ENCODE results near the gene SPACA4.
"Not testable (repeated sequence)": the region's sequence is repeated elsewhere in the genome, so short reads cannot be mapped to it uniquely, and the experiment has no call there.

The SPACA4 gene

GRCh38 chr19:48606463-48607358 is at the start of gene SPACA4:
SPACA4 (plus strand) TSS chr19:48606742; CDS start chr19:48606979, 237 bp downstream.
- no peak for DNase-seq

- DNase-seq, result no peak
These were observed 49.7 kb upstream of the SPACA4 start for GRCh38 chr19:48556825-48557224.

- DNase-seq, result no peak
These were observed 48.4 kb upstream of the SPACA4 start for GRCh38 chr19:48558018-48558684.

- DNase-seq, result no peak
These were observed 46.4 kb upstream of the SPACA4 start for GRCh38 chr19:48560095-48560530.

- no peak for DNase-seq
These were observed 45.1 kb upstream of the SPACA4 start for GRCh38 chr19:48561412-48561811.

GRCh38 chr19:48565090-48565489 is 41.5 kb upstream of the SPACA4 start:
- DNase-seq, result no peak

- peak; percentile 15 for DNase-seq
These were observed 38.1 kb upstream of the SPACA4 start for GRCh38 chr19:48568345-48568886.

GRCh38 chr19:48569814-48570213 is 36.7 kb upstream of the SPACA4 start:
- no peak for DNase-seq

- no peak for DNase-seq
These were observed 35.0 kb upstream of the SPACA4 start for GRCh38 chr19:48571378-48572162.

- no peak for DNase-seq
These were observed 33.4 kb upstream of the SPACA4 start for GRCh38 chr19:48573163-48573505.

GRCh38 chr19:48575931-48576622 is 30.5 kb upstream of the SPACA4 start:
- no peak for DNase-seq

GRCh38 chr19:48577908-48578307 is 28.6 kb upstream of the SPACA4 start:
- DNase-seq, result not testable (repeated sequence)

GRCh38 chr19:48578891-48579290 is 27.7 kb upstream of the SPACA4 start:
- no peak for DNase-seq

GRCh38 chr19:48582168-48582567 is 24.4 kb upstream of the SPACA4 start:
- no peak for DNase-seq

- no peak for DNase-seq
These were observed 19.2 kb upstream of the SPACA4 start for GRCh38 chr19:48587387-48587786.

- DNase-seq, result peak; percentile 79
These were observed 17.7 kb upstream of the SPACA4 start for GRCh38 chr19:48588670-48589401.

- DNase-seq, result no peak
These were observed 15.5 kb upstream of the SPACA4 start for GRCh38 chr19:48591021-48591420.

GRCh38 chr19:48595171-48595570 is 11.4 kb upstream of the SPACA4 start:
- no peak for DNase-seq

GRCh38 chr19:48595833-48596232 is 10.7 kb upstream of the SPACA4 start:
- DNase-seq, result no peak

GRCh38 chr19:48596237-48596636 is 10.3 kb upstream of the SPACA4 start:
- no peak for DNase-seq

GRCh38 chr19:48596679-48597465 is 9.7 kb upstream of the SPACA4 start:
- DNase-seq, result no peak
